ENCODE data around the gene LRRC10B.

LRRC10B gene

DNA sequence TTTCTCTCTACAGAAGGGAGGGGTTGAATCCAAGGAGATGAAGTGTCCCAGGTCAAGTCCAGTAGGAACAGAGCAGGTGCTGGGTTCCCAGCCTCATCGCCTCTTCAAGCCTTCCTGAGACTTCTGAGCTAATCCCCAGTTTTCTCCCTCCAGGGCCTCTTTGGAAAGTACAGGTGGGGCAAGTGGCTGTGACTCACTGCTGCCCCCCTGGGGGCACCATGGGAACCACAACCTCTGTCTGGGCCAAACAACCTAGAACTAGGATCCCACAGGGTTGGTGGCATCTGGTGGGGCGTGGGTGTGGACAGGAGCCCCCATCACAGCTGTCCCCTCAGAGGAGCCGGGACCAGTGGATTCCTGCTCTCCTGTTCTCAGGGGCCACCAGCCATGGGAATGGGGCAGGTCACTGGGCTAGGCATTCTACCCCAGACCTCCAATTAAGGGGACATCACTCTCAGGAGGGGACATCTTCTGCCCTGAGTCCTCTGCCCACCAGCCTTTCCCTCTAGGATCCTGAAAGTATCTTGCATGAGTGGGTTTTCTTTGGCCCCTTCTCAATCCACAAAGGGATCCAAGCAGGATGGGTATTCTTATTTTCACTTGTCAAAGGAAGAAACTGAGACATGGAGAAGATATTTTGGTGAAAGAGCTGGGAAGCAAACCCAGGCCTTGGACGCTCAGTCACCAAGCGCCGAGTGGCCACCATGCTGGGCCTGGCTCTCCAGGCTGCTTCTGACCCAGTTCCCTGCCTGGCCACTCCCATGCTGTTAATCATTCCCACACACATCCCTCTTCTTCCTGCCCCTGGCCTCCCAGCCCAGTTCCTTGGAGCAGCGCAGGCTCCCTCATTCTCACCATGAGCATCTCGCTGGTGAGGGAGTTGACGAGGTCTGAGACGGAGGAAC, 23.8 kb downstream of the LRRC10B start:
- H3K4me1 ChIP-seq (ENCODE audit: insufficient read depth, insufficient read length) = peaks cover 29% of the 10 kb centered on the region
- TF ChIP-seq ZNF274 (IDR thresholded peaks at IDR 0.05; ENCODE audit: low read depth, low read length) (no peak), SUZ12 (IDR thresholded peaks at IDR 0.05; ENCODE audit: extremely low read depth, insufficient read depth, insufficient read length) (no peak), YY1 (IDR thresholded peaks at IDR 0.05; ENCODE audit: insufficient read depth, insufficient read length) (no peak)
- H3K27me3 ChIP-seq (ENCODE audit: insufficient read depth, insufficient read length) = no peaks in the 10 kb centered on the region
- H3K9ac ChIP-seq (ENCODE audit: insufficient read length, low read depth) = no peak overlapping the region
- H3K36me3 ChIP-seq (ENCODE audit: insufficient read depth, insufficient read length, low read length) = no peaks in the 10 kb centered on the region
- no peaks in the 10 kb centered on the region for H3K9me3 ChIP-seq (ENCODE audit: insufficient read depth, low read length)
- peak; percentile 67 for DNase-seq (ENCODE audit: low read depth, low spot score)
- no peak overlapping the region for H3K4me3 ChIP-seq (ENCODE audit: insufficient read length, low read depth)

DNA sequence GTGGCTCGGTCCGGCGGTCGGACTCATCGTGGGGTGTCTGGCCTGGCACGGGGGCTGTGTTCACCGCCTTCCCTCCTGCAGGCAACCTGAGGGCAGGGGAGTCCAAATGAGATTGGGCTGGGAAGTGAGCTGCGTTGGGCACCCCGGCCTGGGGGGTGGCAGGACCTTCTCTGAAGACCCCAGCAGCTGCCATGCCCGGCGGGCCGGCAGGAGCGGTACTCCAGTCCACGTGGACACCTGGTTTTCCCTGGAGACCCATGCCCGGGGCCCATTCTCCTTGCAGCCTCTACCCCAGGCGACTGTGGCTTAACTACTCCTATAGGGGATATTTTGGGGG, 24.5 kb downstream of the LRRC10B start:
- DNase-seq (ENCODE audit: low read depth, low spot score) = no peak
- H3K27me3 ChIP-seq (ENCODE audit: insufficient read depth, insufficient read length) = no peaks in the 10 kb centered on the region
- H3K36me3 ChIP-seq (ENCODE audit: insufficient read depth, insufficient read length, low read length) = no peaks in the 10 kb centered on the region
- H3K4me3 ChIP-seq (ENCODE audit: insufficient read length, low read depth) = no peak overlapping the region
- no peak overlapping the region for H3K9ac ChIP-seq (ENCODE audit: insufficient read length, low read depth)
- no peak for TF ChIP-seq SUZ12 (IDR thresholded peaks at IDR 0.05; ENCODE audit: extremely low read depth, insufficient read depth, insufficient read length)
- no peak for TF ChIP-seq YY1 (IDR thresholded peaks at IDR 0.05; ENCODE audit: insufficient read depth, insufficient read length)
- no peak for TF ChIP-seq ZNF274 (IDR thresholded peaks at IDR 0.05; ENCODE audit: low read depth, low read length)
- H3K9me3 ChIP-seq (ENCODE audit: insufficient read depth, low read length) = no peaks in the 10 kb centered on the region
- peaks cover 28% of the 10 kb centered on the region for H3K4me1 ChIP-seq (ENCODE audit: insufficient read depth, insufficient read length)

DNA sequence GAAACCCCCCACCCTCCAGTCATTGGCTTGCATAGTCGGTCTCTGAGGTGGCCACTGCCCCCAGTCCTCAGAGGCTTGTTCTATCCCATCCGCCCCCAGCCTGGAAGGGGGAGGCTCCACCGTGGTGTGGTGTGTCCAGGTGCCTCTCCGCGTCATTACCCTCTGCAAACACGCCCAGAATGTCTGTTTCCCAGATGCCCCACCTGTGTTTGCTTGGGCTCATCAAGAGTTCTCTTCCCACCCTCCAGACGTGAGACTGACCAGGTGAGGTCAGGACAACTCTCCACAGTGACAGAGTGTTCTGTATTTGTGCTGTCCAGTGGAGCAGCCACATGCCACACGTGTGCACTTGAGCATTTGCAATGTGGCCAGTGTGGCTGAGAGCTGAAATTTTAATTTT, 24.9 kb downstream of the LRRC10B start:
- H3K36me3 ChIP-seq (ENCODE audit: insufficient read depth, insufficient read length, low read length) = no peaks in the 10 kb centered on the region
- peaks cover 25% of the 10 kb centered on the region for H3K4me1 ChIP-seq (ENCODE audit: insufficient read depth, insufficient read length)
- no peak overlapping the region for H3K4me3 ChIP-seq (ENCODE audit: insufficient read length, low read depth)
- H3K9ac ChIP-seq (ENCODE audit: insufficient read length, low read depth) = no peak overlapping the region
- H3K9me3 ChIP-seq (ENCODE audit: insufficient read depth, low read length) = no peaks in the 10 kb centered on the region
- no peaks in the 10 kb centered on the region for H3K27me3 ChIP-seq (ENCODE audit: insufficient read depth, insufficient read length)
- no peak for DNase-seq (ENCODE audit: low read depth, low spot score)
- TF ChIP-seq YY1 (IDR thresholded peaks at IDR 0.05; ENCODE audit: insufficient read depth, insufficient read length) (no peak), ZNF274 (IDR thresholded peaks at IDR 0.05; ENCODE audit: low read depth, low read length) (no peak), SUZ12 (IDR thresholded peaks at IDR 0.05; ENCODE audit: extremely low read depth, insufficient read depth, insufficient read length) (no peak)

DNA sequence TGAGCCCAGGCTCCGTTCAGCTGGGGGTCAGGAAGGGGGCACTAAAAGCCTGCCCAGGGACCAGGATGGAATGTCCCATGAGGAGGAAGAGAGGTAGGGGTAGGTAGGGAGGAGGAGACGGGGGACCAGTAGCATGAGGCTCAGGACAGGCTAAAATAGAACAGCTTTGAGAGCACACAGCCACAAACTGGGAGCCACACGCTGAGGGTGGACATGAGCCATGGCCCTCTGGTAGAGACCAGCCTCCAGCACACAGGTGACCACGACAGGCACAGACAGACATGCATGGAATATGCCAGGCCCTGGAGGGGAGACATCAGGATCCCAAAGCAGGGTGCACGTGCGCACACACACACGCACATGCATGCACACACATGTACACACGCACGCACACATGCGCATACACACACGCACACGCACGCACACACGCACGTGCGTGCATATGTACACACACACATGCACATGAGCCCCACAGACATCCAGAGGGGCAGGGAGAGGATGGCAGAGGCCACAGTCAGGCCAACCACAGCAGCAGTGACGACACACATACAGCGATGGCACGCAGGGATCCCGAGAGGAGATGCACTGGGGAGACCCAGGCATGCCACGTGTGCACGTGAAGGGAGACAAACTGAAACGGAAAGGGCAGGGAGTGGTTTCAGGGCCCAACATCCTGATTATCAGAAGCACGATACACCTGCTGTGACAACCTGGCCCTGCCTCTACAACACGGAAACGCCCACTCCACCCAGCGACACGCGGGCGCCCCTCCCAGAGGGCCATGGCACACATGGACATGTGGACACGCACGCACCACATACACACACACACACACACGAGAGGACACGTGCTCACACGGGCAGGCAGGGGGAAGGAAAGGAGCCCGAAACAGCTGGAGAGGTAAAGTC, 25.7 kb downstream of the LRRC10B start:
- Histone ChIP-seq H3K9me3 (ENCODE audit: insufficient read depth, low read length) (no peaks in the 10 kb centered on the region), H3K4me3 (ENCODE audit: insufficient read length, low read depth) (no peak overlapping the region), H3K9ac (ENCODE audit: insufficient read length, low read depth) (no peak overlapping the region), H3K4me1 (ENCODE audit: insufficient read depth, insufficient read length) (peaks cover 24% of the 10 kb centered on the region), H3K27me3 (ENCODE audit: insufficient read depth, insufficient read length) (no peaks in the 10 kb centered on the region), H3K36me3 (ENCODE audit: insufficient read depth, insufficient read length, low read length) (no peaks in the 10 kb centered on the region)
- TF ChIP-seq ZNF274 (IDR thresholded peaks at IDR 0.05; ENCODE audit: low read depth, low read length) = no peak
- no peak for TF ChIP-seq YY1 (IDR thresholded peaks at IDR 0.05; ENCODE audit: insufficient read depth, insufficient read length)
- no peak for TF ChIP-seq SUZ12 (IDR thresholded peaks at IDR 0.05; ENCODE audit: extremely low read depth, insufficient read depth, insufficient read length)
- DNase-seq (ENCODE audit: low read depth, low spot score) = no peak

DNA sequence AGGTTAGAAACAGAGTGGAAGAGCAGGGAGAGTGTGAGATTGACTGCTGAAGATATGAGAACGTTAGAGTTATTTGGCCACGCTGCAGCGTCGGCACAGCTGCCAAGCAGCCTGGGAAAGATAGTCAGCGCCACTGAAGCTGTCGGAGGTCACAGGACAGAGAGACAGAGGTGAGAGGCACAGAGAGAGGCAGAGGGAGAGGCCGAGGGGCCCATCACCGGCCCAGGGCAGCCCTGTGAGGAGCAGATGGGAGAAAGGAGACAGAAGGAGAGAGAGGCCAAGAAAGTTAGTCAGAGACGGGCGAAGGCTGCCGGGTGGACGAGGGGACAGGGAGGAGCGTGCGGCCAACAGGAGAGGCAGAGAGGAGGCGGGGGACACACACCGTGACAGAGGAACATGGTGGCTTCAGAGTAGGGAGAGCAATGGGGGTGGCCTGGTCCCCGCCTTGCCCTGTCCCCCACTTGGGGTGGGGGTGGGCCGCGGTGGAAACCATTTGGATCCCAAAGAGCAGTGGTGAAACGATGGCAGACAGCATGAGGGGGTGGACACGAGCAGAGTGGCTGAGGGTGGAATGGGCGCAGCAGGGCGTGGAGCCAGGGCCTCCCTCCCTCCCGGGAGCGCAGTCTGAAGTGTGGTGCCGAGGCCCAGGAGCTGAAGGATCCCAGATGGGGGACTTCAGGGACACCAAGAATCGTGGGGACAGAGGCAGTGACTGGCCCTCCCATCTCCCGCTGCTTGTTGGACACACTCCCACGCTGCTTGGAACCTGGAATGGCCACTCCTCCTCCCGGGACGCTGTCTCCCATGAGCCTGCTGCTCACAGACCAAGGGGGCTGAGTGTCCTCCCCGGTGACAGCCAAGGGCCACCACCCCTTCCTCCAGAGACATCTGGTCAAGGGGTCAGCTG, 26.6 kb downstream of the LRRC10B start:
- Histone ChIP-seq H3K9me3 (ENCODE audit: insufficient read depth, low read length) (no peaks in the 10 kb centered on the region), H3K27me3 (ENCODE audit: insufficient read depth, insufficient read length) (no peaks in the 10 kb centered on the region), H3K4me3 (ENCODE audit: insufficient read length, low read depth) (no peak overlapping the region), H3K4me1 (ENCODE audit: insufficient read depth, insufficient read length) (peaks cover 31% of the 10 kb centered on the region), H3K36me3 (ENCODE audit: insufficient read depth, insufficient read length, low read length) (no peaks in the 10 kb centered on the region), H3K9ac (ENCODE audit: insufficient read length, low read depth) (no peak overlapping the region)
- no peak for DNase-seq (ENCODE audit: low read depth, low spot score)
- no peak for TF ChIP-seq ZNF274 (IDR thresholded peaks at IDR 0.05; ENCODE audit: low read depth, low read length)
- no peak for TF ChIP-seq SUZ12 (IDR thresholded peaks at IDR 0.05; ENCODE audit: extremely low read depth, insufficient read depth, insufficient read length)
- no peak for TF ChIP-seq YY1 (IDR thresholded peaks at IDR 0.05; ENCODE audit: insufficient read depth, insufficient read length)

DNA sequence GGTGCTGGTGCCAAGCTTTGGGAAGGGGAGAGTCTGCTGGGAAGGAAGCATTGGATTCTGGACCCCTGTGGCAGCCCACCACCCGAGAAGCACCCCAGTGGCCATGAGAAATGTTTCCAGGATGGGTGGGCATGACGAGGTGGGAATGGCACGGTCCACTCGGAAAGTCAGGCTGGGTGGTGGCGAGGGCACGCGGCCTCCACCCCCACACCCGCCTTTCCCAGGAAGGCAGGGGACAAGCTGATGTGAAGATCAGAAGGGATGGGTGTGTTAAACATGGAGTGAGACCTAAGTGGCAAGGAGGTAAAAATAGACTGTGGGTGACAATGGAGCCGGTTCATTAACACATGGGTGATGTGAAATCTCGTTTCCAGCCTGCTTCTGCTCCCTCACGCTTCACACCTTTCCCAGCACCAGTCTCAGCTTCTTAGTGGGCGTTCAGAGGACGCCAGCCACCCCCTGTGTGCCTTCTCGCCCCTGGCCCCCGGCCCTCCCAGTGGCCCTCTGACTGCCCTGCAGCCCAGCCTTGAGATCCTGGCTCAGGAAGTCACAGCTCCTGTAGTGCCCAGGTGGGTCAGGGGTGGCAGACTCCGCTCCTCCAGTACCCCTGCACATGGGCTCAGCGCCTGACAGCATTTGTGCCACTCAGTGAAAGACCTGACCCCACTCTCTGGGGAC, 27.6 kb downstream of the LRRC10B start:
- Histone ChIP-seq H3K9ac (ENCODE audit: insufficient read length, low read depth) (no peak overlapping the region), H3K27me3 (ENCODE audit: insufficient read depth, insufficient read length) (no peaks in the 10 kb centered on the region), H3K9me3 (ENCODE audit: insufficient read depth, low read length) (no peaks in the 10 kb centered on the region), H3K36me3 (ENCODE audit: insufficient read depth, insufficient read length, low read length) (no peaks in the 10 kb centered on the region), H3K4me1 (ENCODE audit: insufficient read depth, insufficient read length) (peaks cover 35% of the 10 kb centered on the region), H3K4me3 (ENCODE audit: insufficient read length, low read depth) (no peak overlapping the region)
- TF ChIP-seq SUZ12 (IDR thresholded peaks at IDR 0.05; ENCODE audit: extremely low read depth, insufficient read depth, insufficient read length) (no peak), ZNF274 (IDR thresholded peaks at IDR 0.05; ENCODE audit: low read depth, low read length) (no peak), YY1 (IDR thresholded peaks at IDR 0.05; ENCODE audit: insufficient read depth, insufficient read length) (no peak)
- no peak for DNase-seq (ENCODE audit: low read depth, low spot score)
